GM06990 (cell line): ENCODE results near the gene PTPRD.

Source experiments
- DNase-seq: peaks from one replicate; pipeline ENCODE4 v3.0.0-alpha.2; 2011; ENCODE audit not compliant: insufficient read length; ENCODE audit errors: extremely low read depth
- H3K27me3 ChIP-seq: replicated peaks from 2 replicates; pipeline ENCODE4 v1.6.0; 2011; ENCODE audit warnings: low read length; ENCODE audit not compliant: control insufficient read depth, insufficient read depth
- H3K36me3 ChIP-seq: 2 replicates; pipeline ENCODE4 v1.5.1; 2011; ENCODE audit warnings: low read length; ENCODE audit not compliant: control insufficient read depth, insufficient read depth
- H3K4me3 ChIP-seq: replicated peaks from 2 replicates; pipeline ENCODE4 v1.5.1; 2011; ENCODE audit warnings: low read depth, mild to moderate bottlenecking, control low read depth, low read length
- CTCF ChIP-seq: IDR thresholded peaks from 2 replicates; pipeline ENCODE4 v1.5.1; 2011; ENCODE audit warnings: low read length, control low read depth, mild to moderate bottlenecking, inconsistent platforms; ENCODE audit not compliant: insufficient read depth, poor library complexity, severe bottlenecking

PTPRD gene

GRCh38 chr9:8858596-8859161, 1754.1 kb downstream of the PTPRD start:
- Histone ChIP-seq H3K4me3 (no peak overlapping the region), H3K36me3 (no peaks in the 10 kb centered on the region), H3K27me3 (no peaks in the 10 kb centered on the region)
- no peak for DNase-seq
- TF ChIP-seq CTCF = no peak

DNA sequence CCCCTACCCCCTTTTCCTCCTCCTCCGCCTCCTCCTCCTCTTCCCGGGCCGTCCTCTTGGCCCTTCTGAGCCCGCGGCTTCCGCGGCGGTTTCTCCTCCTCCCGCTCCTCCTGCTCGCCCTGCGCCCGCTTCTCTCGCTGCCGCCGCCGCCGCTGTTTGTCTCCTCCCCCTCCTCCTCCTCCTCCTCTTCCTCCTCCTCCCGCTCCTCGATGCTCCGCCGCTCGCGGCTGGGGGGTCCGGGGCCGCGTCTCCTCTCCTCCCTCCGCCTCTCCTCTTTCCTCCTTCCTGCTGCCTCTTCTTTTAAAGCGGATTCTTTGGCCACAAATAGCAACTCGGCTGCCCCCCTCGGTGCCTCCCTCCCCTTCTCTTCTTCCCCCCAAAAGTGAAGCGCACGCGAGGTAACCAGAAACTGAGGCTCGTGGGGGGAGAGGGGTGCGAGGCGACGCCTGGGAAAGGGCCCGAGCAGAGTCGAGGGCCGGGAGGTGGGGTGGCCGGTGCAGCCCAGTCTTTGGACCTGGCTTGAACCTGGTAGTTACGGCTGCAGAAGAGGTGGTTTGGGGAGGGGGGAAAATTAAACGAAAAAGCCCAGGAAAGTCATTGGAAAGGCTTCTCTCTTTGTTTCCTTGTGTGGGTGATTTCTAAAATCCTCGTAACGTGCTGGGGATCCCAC, 1754.7 kb downstream of the PTPRD start:
- no peak overlapping the region for H3K4me3 ChIP-seq
- DNase-seq = no peak
- no peaks in the 10 kb centered on the region for H3K36me3 ChIP-seq
- no peak for TF ChIP-seq CTCF
- H3K27me3 ChIP-seq = no peaks in the 10 kb centered on the region

- no peak for TF ChIP-seq CTCF
- Histone ChIP-seq H3K4me3 (no peak overlapping the region), H3K36me3 (no peaks in the 10 kb centered on the region), H3K27me3 (no peaks in the 10 kb centered on the region)
- DNase-seq = no peak
Measured at GRCh38 chr9:8857068-8857925, 1755.5 kb downstream of the PTPRD start.

- Histone ChIP-seq H3K27me3 (no peaks in the 10 kb centered on the region), H3K36me3 (no peaks in the 10 kb centered on the region), H3K4me3 (no peak overlapping the region)
- TF ChIP-seq CTCF = no peak
- DNase-seq = no peak
Measured at GRCh38 chr9:8856396-8857067, 1756.3 kb downstream of the PTPRD start.

- no peak for TF ChIP-seq CTCF
- no peak for DNase-seq
Measured at GRCh38 chr9:8855046-8855445, 1757.8 kb downstream of the PTPRD start.

More at GRCh38 chr9:8855046-8855445, 1757.8 kb downstream of the PTPRD start:
- no peaks in the 10 kb centered on the region for H3K27me3 ChIP-seq
- no peak overlapping the region for H3K4me3 ChIP-seq
- no peaks in the 10 kb centered on the region for H3K36me3 ChIP-seq
